NT2/D1 (cell line): ENCODE data around the gene TSPAN5.

Source experiments
- SUZ12 ChIP-seq: IDR thresholded peaks from 2 replicates; pipeline ENCODE4 v1.6.1; 2011; ENCODE audit not compliant: insufficient read length, insufficient read depth; ENCODE audit errors: extremely low read depth
- YY1 ChIP-seq: IDR thresholded peaks from 2 replicates; pipeline ENCODE4 v1.6.1; 2011; ENCODE audit not compliant: insufficient read length, insufficient read depth
- ZNF274 ChIP-seq: IDR thresholded peaks from 2 replicates; pipeline ENCODE4 v1.6.1; 2011; ENCODE audit warnings: mild to moderate bottlenecking, low read depth, low read length

DNA sequence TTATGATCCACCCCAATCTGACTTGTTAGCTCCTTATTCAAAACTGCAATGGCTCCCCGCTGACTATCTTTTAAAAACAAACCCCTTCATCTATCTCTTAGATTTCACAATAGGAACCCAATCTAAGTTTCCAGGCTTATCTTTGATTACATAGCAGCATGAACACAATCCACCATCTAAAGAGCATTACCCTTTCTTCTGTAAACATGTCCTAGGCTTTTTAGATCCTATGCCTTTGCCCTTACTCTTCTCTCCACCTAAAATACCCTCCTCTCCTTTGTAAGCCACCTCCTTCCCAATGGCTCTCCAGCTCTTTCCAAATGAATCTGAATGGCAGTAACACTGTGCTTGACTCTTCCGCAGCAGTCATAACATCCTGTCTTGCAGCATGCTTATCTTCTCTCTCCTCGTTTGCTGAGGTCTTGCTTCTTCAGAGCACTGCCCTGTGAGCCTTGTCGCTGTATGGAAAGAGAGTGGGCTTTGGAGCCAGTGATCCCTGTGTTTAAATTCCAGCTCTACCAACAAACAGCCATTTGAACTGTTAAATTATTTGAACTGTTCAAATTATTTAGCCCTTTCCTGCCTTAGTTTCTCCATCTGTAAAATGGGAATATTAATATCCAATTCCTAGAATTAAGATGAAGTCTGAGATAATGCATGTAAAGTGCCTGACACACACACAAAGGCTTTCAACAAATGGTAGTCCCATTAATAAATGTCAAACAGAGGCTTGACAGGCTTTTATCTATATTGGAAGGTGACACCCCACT is 16.2 kb upstream of the TSPAN5 start:
- TF ChIP-seq YY1: no peak
- TF ChIP-seq ZNF274: no peak
- no peak for TF ChIP-seq SUZ12
